GM21360 (cell line): ENCODE data around the gene AASS.

Source experiments
- ATAC-seq: cut with Tn5 transposase; IDR thresholded peaks from one replicate; pipeline ENCODE4 v1.9.1; 2021; ENCODE audit warnings: mild to moderate bottlenecking, moderate library complexity; ENCODE audit not compliant: unreplicated experiment

The AASS gene

DNA sequence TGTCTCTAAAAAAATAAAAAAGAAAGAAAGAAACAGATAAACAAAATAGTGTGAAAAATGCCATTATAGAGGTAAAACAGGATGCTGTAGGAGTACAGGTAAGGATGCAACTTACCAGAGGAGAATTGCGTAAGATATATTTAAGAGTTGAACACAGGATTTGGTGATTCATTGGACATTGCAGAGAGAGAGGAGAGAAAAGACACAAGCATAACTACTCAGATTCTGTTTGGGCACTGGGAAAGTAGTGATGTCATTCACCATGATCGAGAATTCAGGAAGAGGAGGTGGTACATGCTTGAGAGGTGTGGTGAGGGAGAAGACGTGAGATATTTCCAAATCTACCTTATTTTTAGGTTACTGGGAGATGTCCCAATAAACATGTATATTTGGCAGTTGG lies 97.6 kb downstream of the AASS start:
- no peak for ATAC-seq

- ATAC-seq = no peak
Measured at GRCh38 chr7:122040147-122040546, 103.9 kb downstream of the AASS start.

- ATAC-seq = no peak
Measured at GRCh38 chr7:122038904-122039303, 105.1 kb downstream of the AASS start.

DNA sequence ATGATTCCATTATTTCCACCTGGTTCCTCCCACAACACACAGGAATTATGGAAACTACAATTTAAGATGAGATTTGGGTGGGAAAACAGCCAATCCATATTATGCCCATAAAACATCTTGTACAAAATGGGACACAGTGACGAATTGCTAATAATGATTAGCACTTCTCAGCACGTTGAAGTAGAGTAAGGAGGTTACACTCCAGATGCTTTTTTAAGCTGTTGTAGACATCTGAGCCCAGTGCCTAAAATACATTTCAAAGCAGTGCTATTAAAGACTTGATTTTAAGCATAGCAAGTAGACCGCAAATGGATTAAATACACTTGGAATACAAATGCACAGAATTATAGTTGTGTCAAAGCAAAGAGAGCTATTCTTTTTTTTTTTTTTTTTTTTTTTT lies 105.9 kb downstream of the AASS start:
- no peak for ATAC-seq

DNA sequence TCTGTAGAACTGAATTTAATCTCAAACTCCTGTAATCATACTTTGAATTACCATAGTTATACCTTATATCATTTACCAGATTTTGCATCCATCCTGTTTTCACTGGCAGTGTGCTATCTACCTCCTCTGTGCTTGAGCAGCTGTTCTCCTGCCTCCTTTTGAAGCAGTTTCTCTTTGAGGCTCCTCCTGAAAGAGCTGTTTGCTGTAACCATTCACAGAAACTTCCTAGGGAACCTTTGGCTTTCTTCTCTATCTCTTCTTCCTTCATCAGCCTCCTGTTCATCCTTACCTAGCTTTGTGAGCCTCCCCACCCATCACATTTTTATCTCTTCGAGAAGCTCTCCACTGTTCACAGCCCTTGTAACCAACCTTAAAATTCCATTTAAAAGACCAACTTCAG lies 108.2 kb downstream of the AASS start:
- no peak for ATAC-seq

- ATAC-seq = no peak
Measured at GRCh38 chr7:122033641-122034040, 110.4 kb downstream of the AASS start.

DNA sequence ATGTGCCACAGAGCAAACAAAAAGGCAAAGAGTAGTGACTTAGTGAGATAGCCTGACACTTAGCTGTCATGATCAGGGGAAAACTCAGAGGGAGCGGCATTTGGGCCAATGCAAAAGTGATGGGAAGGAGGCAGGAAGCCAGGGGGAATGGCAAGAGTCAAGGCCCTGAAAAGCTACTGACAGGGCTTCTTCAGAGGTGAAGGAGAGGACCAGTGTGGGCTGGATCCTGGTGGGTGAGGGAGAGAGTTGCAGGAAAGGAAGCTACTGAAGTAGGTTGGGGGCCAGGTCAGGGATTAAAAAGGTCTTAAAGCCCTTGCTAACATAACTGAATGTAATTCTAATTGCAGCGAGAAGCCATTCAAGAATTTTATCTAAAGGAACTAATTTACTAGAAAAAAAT lies 117.0 kb downstream of the AASS start:
- ATAC-seq = no peak
